Mucosa of rectum (tissue), 2 donors: Measurements from ENCODE around the gene CHST9.
"Not testable (repeated sequence)": the region's sequence is repeated elsewhere in the genome, so short reads cannot be mapped to it uniquely, and the experiment has no call there.

Experiments
- H3K27ac ChIP-seq, 2 donors: one replicate each; pipeline ENCODE4 v1.7.0; 2013; ENCODE audit warnings: inconsistent platforms in 2 of 2, low read depth in 2 of 2, low read length in 2 of 2
- H3K27me3 ChIP-seq, 2 donors: one replicate each; pipeline ENCODE4 v1.7.0; 2013; ENCODE audit warnings: low read length in 2 of 2; ENCODE audit not compliant: control insufficient read depth in 2 of 2, insufficient read depth in 2 of 2
- H3K36me3 ChIP-seq, 2 donors: one replicate each; pipeline ENCODE4 v1.7.0; 2013; ENCODE audit warnings: low read length in 2 of 2; ENCODE audit not compliant: control insufficient read depth in 2 of 2, insufficient read depth in 2 of 2
- H3K4me1 ChIP-seq, 2 donors: one replicate each; pipeline ENCODE4 v1.7.0; 2013; ENCODE audit warnings: low read length in 2 of 2, mild to moderate bottlenecking in 1 of 2; ENCODE audit not compliant: control insufficient read depth in 2 of 2, insufficient read depth in 2 of 2
- H3K4me3 ChIP-seq, 2 donors: one replicate each; pipeline ENCODE4 v1.7.0; 2013; ENCODE audit warnings: low read length in 2 of 2
- H3K9ac ChIP-seq, 2 donors: one replicate each; pipeline ENCODE4 v1.7.0; 2013; ENCODE audit warnings: low read length in 2 of 2, low read depth in 1 of 2, mild to moderate bottlenecking in 1 of 2
- H3K9me3 ChIP-seq, 2 donors: one replicate each; pipeline ENCODE4 v1.7.0; 2013; ENCODE audit warnings: low read length in 2 of 2; ENCODE audit not compliant: control insufficient read depth in 2 of 2
- donor health status: healthy.
- donor health status: Normal muscosa, but diverticular disease.

CHST9 gene, protein sequence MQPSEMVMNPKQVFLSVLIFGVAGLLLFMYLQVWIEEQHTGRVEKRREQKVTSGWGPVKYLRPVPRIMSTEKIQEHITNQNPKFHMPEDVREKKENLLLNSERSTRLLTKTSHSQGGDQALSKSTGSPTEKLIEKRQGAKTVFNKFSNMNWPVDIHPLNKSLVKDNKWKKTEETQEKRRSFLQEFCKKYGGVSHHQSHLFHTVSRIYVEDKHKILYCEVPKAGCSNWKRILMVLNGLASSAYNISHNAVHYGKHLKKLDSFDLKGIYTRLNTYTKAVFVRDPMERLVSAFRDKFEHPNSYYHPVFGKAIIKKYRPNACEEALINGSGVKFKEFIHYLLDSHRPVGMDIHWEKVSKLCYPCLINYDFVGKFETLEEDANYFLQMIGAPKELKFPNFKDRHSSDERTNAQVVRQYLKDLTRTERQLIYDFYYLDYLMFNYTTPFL

DNA sequence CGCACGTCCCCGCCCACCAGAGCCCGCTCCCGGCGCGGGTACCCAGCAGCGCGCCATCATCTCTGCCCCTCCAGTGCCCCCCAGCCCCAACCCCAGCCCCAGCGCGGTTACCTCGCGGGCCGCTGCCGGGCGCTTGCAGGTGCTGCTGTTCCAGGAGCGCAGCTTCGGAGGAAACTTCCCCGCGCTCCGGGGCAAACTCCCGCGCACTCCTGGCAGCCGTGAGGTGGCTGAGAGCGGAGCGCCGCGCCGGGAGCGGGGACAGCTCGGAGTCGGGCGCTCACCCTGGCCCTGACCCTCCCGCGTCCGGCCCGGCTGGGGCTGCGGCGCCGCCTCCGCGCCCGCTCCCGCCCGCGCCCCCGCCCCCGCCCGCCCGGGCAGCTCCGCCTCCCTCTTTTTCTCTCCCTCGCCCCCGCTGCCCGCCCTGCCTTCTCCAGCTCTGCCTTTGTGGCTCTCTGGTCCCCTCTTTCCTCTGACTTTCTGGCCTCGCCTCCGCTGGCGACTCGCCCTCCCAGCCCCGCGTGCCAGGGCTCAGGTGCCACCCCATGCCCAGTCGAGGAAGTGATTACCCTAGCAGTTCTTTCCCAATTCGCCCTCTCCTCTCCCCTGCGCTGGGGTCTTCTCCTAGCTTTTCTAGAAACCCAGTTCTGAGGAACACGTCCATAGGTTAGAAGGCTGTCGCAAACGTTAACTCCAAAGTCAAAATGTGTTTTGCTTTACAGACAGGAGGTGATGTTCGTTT is at the start of gene CHST9:
Gene CHST9 (minus strand): TSS at position 284 of the 739 bp plus-strand sequence. CDS start 42,499 bp downstream, outside the sequence.
- Histone ChIP-seq H3K9me3 (no peaks in the 10 kb centered on the region), H3K27ac (no peak within 1 kb of the TSS), H3K36me3 (no peaks in the 10 kb centered on the region), H3K4me1 (no peaks in the 10 kb centered on the region), H3K4me3 (no peak within 1 kb of the TSS), H3K27me3 (peaks cover 9% of the 10 kb centered on the region in 2 donors), H3K9ac (no peak within 1 kb of the TSS)

DNA sequence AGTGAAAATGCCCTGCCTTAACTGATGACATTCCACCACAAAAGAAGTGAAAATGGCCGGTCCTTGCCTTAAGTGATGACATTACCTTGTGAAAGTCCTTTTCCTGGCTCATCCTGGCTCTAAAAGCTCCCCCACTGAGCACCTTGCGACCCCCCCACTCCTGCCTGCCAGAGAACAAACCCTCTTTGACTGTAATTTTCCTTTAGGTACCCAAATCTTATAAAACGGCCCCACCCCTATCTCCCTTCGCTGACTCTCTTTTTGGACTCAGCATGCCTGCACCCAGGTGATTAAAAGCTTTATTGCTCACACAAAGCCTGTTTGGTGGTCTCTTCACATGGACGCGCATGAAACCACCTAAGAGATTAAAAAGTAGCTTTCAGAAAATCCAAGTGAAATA is 47.2 kb upstream of the CHST9 start:
- H3K36me3 ChIP-seq, H3K27ac ChIP-seq, H3K4me3 ChIP-seq, H3K27me3 ChIP-seq, H3K9me3 ChIP-seq, H3K9ac ChIP-seq, H3K4me1 ChIP-seq: not testable (repeated sequence)

DNA sequence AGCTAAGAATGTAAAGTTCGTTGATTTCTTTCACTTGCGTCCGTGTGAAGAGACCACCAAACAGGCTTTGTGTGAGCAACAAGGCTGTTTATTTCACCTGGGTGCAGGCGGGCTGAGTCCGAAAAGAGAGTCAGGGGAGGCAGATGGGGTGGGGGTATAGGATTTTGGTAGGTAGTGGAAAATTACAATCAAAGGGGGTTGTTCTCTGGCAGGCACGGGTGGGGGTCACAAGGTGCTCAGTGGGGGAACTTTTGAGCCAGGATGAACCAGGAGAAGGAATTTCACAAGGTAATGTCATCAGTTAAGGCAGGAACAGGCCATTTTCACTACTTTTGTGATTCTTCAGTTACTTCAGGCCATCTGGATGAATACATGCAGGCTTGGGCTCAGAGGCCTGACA is 46.6 kb upstream of the CHST9 start:
- H3K27ac ChIP-seq, H3K4me3 ChIP-seq: not testable (repeated sequence)

DNA sequence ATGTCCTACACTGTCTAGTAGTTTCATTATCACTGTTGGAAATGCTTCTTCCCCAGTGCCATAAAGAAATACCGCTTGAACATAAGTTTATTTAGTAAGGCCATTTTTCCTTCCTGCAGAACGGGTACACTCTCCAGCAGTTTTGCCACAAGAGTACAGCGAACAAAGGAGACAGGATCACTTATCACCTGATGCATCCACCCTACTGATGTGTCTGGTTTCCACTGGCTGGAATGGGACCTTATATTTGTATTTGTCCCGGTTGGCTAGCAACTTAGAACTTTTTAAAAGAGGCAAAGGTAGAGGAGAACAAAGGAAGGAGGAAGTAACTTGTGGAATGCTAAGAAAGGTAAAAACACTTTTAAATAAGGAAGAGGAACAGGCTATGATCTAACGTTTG is 46.1 kb upstream of the CHST9 start:
- not testable (repeated sequence) for H3K4me1 ChIP-seq, H3K36me3 ChIP-seq, H3K9me3 ChIP-seq, H3K4me3 ChIP-seq, H3K27me3 ChIP-seq, H3K9ac ChIP-seq, H3K27ac ChIP-seq

More for the DNA sequence above, 46.6 kb upstream of the CHST9 start:
- H3K9ac ChIP-seq, H3K4me1 ChIP-seq, H3K36me3 ChIP-seq, H3K9me3 ChIP-seq, H3K27me3 ChIP-seq: not testable (repeated sequence)

DNA sequence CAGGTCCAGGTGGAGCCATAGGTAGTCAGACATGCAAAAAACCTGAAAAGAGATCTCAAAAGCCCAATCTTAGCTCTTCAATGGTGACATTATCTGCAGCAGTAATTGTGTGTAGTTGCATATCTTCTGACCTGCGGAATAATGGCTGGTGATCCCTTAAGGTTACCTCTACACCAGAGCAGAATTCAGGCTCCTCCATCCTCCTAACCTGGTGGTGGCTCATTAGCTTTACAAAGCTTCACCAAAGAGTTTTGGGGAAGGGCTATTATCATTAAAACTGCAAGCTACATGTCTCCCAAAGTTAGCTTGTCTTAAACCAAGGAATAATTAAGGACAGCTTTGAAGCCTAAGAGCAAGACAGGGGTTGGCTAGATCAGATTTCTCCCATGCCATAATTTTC is 42.6 kb upstream of the CHST9 start:
- no peak overlapping the region for H3K9ac ChIP-seq
- H3K36me3 ChIP-seq, result no peaks in the 10 kb centered on the region
- H3K27me3 ChIP-seq, result no peaks in the 10 kb centered on the region
- H3K4me1 ChIP-seq, result no peaks in the 10 kb centered on the region
- H3K27ac ChIP-seq, result no peak overlapping the region
- H3K9me3 ChIP-seq, result no peaks in the 10 kb centered on the region
- no peak overlapping the region for H3K4me3 ChIP-seq

DNA sequence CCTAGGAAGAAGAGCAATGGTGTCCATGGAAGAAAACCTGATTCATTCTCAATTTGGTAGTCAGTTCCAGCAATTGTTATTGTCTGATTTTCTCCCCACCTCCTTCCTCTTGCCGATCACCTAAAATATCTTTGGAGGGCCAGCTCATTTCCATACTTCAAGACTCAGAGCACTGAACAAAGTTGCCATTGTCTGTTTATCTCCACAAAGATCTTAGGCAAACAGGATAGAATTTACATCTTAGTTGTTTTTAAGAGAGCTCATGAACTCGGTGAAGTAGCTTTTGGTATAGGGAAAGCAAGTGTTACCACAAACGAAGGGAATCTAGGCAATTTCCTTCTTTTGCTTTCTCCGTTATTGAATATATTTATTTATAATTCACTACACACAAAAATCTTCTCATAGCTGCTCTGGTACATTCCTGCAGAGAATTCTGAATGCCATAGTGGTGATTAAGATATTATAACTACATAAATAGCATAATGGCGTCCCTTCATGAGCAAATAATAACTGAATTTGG is 41.5 kb upstream of the CHST9 start:
- H3K9me3 ChIP-seq, result no peaks in the 10 kb centered on the region
- H3K4me1 ChIP-seq, result no peaks in the 10 kb centered on the region
- no peak overlapping the region for H3K9ac ChIP-seq
- no peaks in the 10 kb centered on the region for H3K36me3 ChIP-seq
- no peak overlapping the region for H3K27ac ChIP-seq
- no peaks in the 10 kb centered on the region for H3K27me3 ChIP-seq
- no peak overlapping the region for H3K4me3 ChIP-seq

DNA sequence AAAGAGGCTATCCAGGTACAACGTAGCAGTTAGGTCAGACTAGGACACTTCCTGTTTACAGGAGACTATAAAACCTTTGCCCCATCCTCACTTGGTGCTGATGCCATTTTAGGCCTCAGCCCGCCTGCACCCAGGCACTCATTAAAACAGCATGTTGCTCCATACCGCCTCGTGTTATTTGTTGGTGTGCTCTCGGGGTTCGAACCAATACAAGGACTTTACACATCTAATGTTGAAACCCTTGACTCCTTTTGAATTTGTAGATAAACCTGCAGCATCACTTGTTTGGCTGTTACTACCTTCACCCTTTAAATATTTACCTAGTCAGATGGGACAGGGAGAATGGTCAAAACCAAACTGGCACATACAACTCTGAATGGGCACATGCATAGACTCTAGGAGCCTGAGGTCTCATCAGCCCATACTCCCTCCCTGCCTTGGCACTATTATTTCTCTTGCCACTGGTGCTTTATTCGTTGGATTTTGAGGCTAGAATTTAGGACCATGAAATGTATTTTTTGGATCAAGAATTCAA is 40.9 kb upstream of the CHST9 start:
- H3K9ac ChIP-seq, result no peak overlapping the region
- no peaks in the 10 kb centered on the region for H3K9me3 ChIP-seq
- H3K27me3 ChIP-seq, result no peaks in the 10 kb centered on the region
- H3K27ac ChIP-seq, result no peak overlapping the region
- no peak overlapping the region for H3K4me3 ChIP-seq
- no peaks in the 10 kb centered on the region for H3K36me3 ChIP-seq
- no peaks in the 10 kb centered on the region for H3K4me1 ChIP-seq

DNA sequence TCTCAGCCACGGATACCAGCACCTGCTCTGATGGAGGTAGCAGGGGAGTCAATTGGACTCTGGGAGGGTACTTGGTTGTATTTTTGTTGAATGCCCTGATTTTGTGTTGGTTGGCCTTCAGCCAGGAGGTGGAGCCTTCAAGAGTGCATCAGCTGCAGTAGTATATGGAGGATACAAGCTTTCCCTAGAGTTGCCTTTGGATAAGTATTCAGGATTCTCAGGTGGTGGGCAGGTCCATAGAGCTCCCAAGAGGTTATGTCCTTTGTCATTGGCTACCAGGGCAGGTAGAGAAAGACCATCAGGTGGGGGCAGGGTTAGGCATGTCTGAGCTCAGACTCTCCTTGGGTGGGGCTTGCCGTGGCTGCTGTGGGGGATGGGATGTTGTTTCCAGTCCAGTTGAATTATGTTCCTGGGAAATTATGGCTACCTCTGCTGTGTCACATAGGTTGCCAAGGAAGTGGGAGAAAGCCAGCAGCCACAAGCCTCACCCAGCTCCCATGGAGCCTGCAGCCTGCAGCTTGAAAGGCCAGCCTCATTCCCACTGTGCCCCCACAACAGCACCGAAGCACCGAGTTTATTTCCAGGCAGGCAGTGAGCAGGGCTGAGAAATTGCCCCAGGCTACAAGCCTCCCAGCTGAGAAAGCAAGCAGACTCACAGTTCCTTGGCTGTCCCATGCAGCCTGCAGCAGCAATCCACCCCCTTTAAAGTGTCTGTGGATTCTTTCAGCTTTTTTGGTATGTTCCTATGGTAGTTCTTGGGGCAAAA is 38.6 kb upstream of the CHST9 start:
- H3K4me3 ChIP-seq, result no peak overlapping the region
- H3K36me3 ChIP-seq, result no peaks in the 10 kb centered on the region
- H3K9ac ChIP-seq, result no peak overlapping the region
- H3K27ac ChIP-seq, result no peak overlapping the region
- no peaks in the 10 kb centered on the region for H3K9me3 ChIP-seq
- H3K4me1 ChIP-seq, result no peaks in the 10 kb centered on the region
- no peaks in the 10 kb centered on the region for H3K27me3 ChIP-seq

DNA sequence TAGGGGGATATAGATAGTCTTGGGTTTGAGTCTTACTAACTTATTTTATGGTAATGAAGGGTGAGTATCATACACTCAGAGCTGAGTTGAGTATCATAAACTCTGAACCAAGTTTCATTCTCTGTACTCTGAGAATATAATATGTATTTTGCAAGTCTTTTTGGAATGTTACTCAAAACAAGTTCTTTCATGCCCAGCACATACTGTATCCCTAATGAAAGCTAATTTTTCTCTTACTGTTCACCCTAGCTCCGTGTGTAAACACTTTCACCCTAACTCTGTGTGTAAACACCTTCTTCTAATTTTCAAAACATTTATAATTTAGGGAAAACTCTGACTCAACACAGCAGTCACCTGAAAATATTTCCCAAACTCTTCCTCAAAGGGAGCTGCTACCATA is 29.7 kb upstream of the CHST9 start:
- no peak overlapping the region for H3K9ac ChIP-seq
- no peak overlapping the region for H3K27ac ChIP-seq
- H3K4me3 ChIP-seq, result no peak overlapping the region
- H3K27me3 ChIP-seq, result no peaks in the 10 kb centered on the region
- no peaks in the 10 kb centered on the region for H3K36me3 ChIP-seq
- no peaks in the 10 kb centered on the region for H3K4me1 ChIP-seq
- no peaks in the 10 kb centered on the region for H3K9me3 ChIP-seq
